NCI-H128 (cell line): ENCODE data around the gene FAM50B.

ENCODE experiments used
- DNase-seq: peaks from one replicate; lab custom pipeline; 2025; ENCODE audit not compliant: unreplicated experiment; lab: John Stamatoyannopoulos, UW

FAM50B gene

GRCh38 chr6:3848925-3849605 is at the start of gene FAM50B:
TSS of gene FAM50B (plus strand) at chr6:3849373. CDS start at chr6:3849812, 439 bp downstream.
- DNase-seq: peak; percentile 8

- DNase-seq: no peak
These were observed 49.5 kb upstream of the FAM50B start for GRCh38 chr6:3799719-3800118.

- DNase-seq: no peak
These were observed 48.2 kb upstream of the FAM50B start for GRCh38 chr6:3800850-3801591.

GRCh38 chr6:3801960-3802359 is 47.2 kb upstream of the FAM50B start:
- no peak for DNase-seq

GRCh38 chr6:3803627-3804468 is 45.3 kb upstream of the FAM50B start:
- DNase-seq: no peak

GRCh38 chr6:3804964-3805363 is 44.2 kb upstream of the FAM50B start:
- no peak for DNase-seq

- no peak for DNase-seq
These were observed 43.6 kb upstream of the FAM50B start for GRCh38 chr6:3805448-3806123.

GRCh38 chr6:3806169-3806922 is 42.8 kb upstream of the FAM50B start:
- DNase-seq: no peak

GRCh38 chr6:3808199-3808598 is 41.0 kb upstream of the FAM50B start:
- no peak for DNase-seq

- DNase-seq: no peak
These were observed 40.2 kb upstream of the FAM50B start for GRCh38 chr6:3808759-3809514.

- DNase-seq: no peak
These were observed 39.7 kb upstream of the FAM50B start for GRCh38 chr6:3809515-3809891.

GRCh38 chr6:3809982-3810381 is 39.2 kb upstream of the FAM50B start:
- DNase-seq: no peak

- DNase-seq: no peak
These were observed 38.0 kb upstream of the FAM50B start for GRCh38 chr6:3811191-3811590.

- DNase-seq: no peak
These were observed 36.6 kb upstream of the FAM50B start for GRCh38 chr6:3812596-3812995.

GRCh38 chr6:3813150-3813780 is 35.9 kb upstream of the FAM50B start:
- no peak for DNase-seq

GRCh38 chr6:3813918-3814317 is 35.3 kb upstream of the FAM50B start:
- DNase-seq: no peak

GRCh38 chr6:3814539-3814938 is 34.6 kb upstream of the FAM50B start:
- DNase-seq: no peak

- no peak for DNase-seq
These were observed 32.9 kb upstream of the FAM50B start for GRCh38 chr6:3816251-3816650.
